IPS-18a (cell line): ENCODE data around the gene AGAP1.

Source experiments
- H3K27ac ChIP-seq: one replicate; pipeline ENCODE4 v1.5.1; 2013; ENCODE audit warnings: low read length
- H3K27me3 ChIP-seq: one replicate; pipeline ENCODE4 v1.6.1; 2013; ENCODE audit warnings: mild to moderate bottlenecking, low read length; ENCODE audit not compliant: control insufficient read depth, insufficient read depth
- H3K36me3 ChIP-seq: one replicate; pipeline ENCODE4 v1.6.1; 2013; ENCODE audit warnings: low read depth, low read length; ENCODE audit not compliant: control insufficient read depth
- H3K4me1 ChIP-seq: one replicate; pipeline ENCODE4 v1.6.1; 2013; ENCODE audit warnings: low read depth, low read length; ENCODE audit not compliant: control insufficient read depth
- H3K4me3 ChIP-seq: one replicate; pipeline ENCODE4 v1.5.1; 2013; ENCODE audit warnings: low read length
- H3K9ac ChIP-seq: one replicate; pipeline ENCODE4 v1.6.1; 2013; ENCODE audit warnings: mild to moderate bottlenecking, low read length, moderate library complexity
- H3K9me3 ChIP-seq: one replicate; pipeline ENCODE4 v1.6.1; 2013; ENCODE audit warnings: low read depth, low read length; ENCODE audit not compliant: control insufficient read depth

AGAP1 gene

GRCh38 chr2:236065314-236066160 is 571.7 kb downstream of the AGAP1 start:
- Histone ChIP-seq H3K4me3 (no peak overlapping the region), H3K27ac (no peak overlapping the region), H3K27me3 (no peaks in the 10 kb centered on the region), H3K9ac (no peak overlapping the region), H3K36me3 (no peaks in the 10 kb centered on the region), H3K9me3 (no peaks in the 10 kb centered on the region), H3K4me1 (peaks cover 20% of the 10 kb centered on the region)

GRCh38 chr2:236070236-236070635 is 576.4 kb downstream of the AGAP1 start:
- H3K4me3 ChIP-seq: no peak overlapping the region
- H3K36me3 ChIP-seq: no peaks in the 10 kb centered on the region
- no peaks in the 10 kb centered on the region for H3K27me3 ChIP-seq
- H3K4me1 ChIP-seq: peaks cover 12% of the 10 kb centered on the region
- H3K9me3 ChIP-seq: no peaks in the 10 kb centered on the region
- H3K27ac ChIP-seq: no peak overlapping the region
- no peak overlapping the region for H3K9ac ChIP-seq

- no peaks in the 10 kb centered on the region for H3K9me3 ChIP-seq
- peaks cover 14% of the 10 kb centered on the region for H3K4me1 ChIP-seq
- H3K27me3 ChIP-seq: no peaks in the 10 kb centered on the region
- H3K4me3 ChIP-seq: no peak overlapping the region
- no peaks in the 10 kb centered on the region for H3K36me3 ChIP-seq
- no peak overlapping the region for H3K9ac ChIP-seq
- no peak overlapping the region for H3K27ac ChIP-seq
Observed at GRCh38 chr2:236073246-236073645, 579.4 kb downstream of the AGAP1 start.

- H3K9ac ChIP-seq: no peak overlapping the region
- H3K9me3 ChIP-seq: no peaks in the 10 kb centered on the region
- H3K36me3 ChIP-seq: no peaks in the 10 kb centered on the region
- H3K4me3 ChIP-seq: no peak overlapping the region
- H3K4me1 ChIP-seq: peaks cover 14% of the 10 kb centered on the region
- no peak overlapping the region for H3K27ac ChIP-seq
- no peaks in the 10 kb centered on the region for H3K27me3 ChIP-seq
Observed at GRCh38 chr2:236073867-236074655, 580.2 kb downstream of the AGAP1 start.

- no peak overlapping the region for H3K4me3 ChIP-seq
- H3K9me3 ChIP-seq: no peaks in the 10 kb centered on the region
- no peak overlapping the region for H3K27ac ChIP-seq
- no peak overlapping the region for H3K9ac ChIP-seq
- no peaks in the 10 kb centered on the region for H3K27me3 ChIP-seq
- no peaks in the 10 kb centered on the region for H3K36me3 ChIP-seq
- H3K4me1 ChIP-seq: peaks cover 14% of the 10 kb centered on the region
Observed at GRCh38 chr2:236075802-236076201, 582.0 kb downstream of the AGAP1 start.

- Histone ChIP-seq H3K27me3 (no peaks in the 10 kb centered on the region), H3K9me3 (no peaks in the 10 kb centered on the region), H3K4me1 (peaks cover 25% of the 10 kb centered on the region), H3K9ac (no peak overlapping the region), H3K36me3 (no peaks in the 10 kb centered on the region), H3K27ac (no peak overlapping the region), H3K4me3 (no peak overlapping the region)
Observed at GRCh38 chr2:236078297-236079255, 584.7 kb downstream of the AGAP1 start.

GRCh38 chr2:236080412-236080811 is 586.6 kb downstream of the AGAP1 start:
- Histone ChIP-seq H3K36me3 (no peaks in the 10 kb centered on the region), H3K9me3 (no peaks in the 10 kb centered on the region), H3K27ac (no peak overlapping the region), H3K27me3 (no peaks in the 10 kb centered on the region), H3K4me1 (peaks cover 27% of the 10 kb centered on the region), H3K4me3 (no peak overlapping the region), H3K9ac (no peak overlapping the region)

- Histone ChIP-seq H3K27ac (no peak overlapping the region), H3K36me3 (no peaks in the 10 kb centered on the region), H3K4me1 (peaks cover 31% of the 10 kb centered on the region), H3K9ac (no peak overlapping the region), H3K4me3 (no peak overlapping the region), H3K27me3 (no peaks in the 10 kb centered on the region), H3K9me3 (no peaks in the 10 kb centered on the region)
Observed at GRCh38 chr2:236081171-236081570, 587.3 kb downstream of the AGAP1 start.

- Histone ChIP-seq H3K9ac (no peak overlapping the region), H3K4me3 (no peak overlapping the region), H3K36me3 (no peaks in the 10 kb centered on the region), H3K4me1 (peaks cover 36% of the 10 kb centered on the region), H3K27ac (no peak overlapping the region), H3K9me3 (no peaks in the 10 kb centered on the region), H3K27me3 (no peaks in the 10 kb centered on the region)
Observed at GRCh38 chr2:236082061-236082460, 588.2 kb downstream of the AGAP1 start.

- H3K9ac ChIP-seq: no peak overlapping the region
- H3K27me3 ChIP-seq: peaks cover 9% of the 10 kb centered on the region
- H3K36me3 ChIP-seq: no peaks in the 10 kb centered on the region
- H3K4me1 ChIP-seq: peaks cover 50% of the 10 kb centered on the region
- H3K4me3 ChIP-seq: no peak overlapping the region
- H3K9me3 ChIP-seq: no peaks in the 10 kb centered on the region
- no peak overlapping the region for H3K27ac ChIP-seq
Observed at GRCh38 chr2:236083934-236084333, 590.1 kb downstream of the AGAP1 start.

GRCh38 chr2:236085211-236085610 is 591.4 kb downstream of the AGAP1 start:
- H3K27ac ChIP-seq: peak overlapping the region; percentile 43

More at GRCh38 chr2:236085211-236085610, 591.4 kb downstream of the AGAP1 start:
- Histone ChIP-seq H3K9ac (peak overlapping the region; percentile 34), H3K4me1 (peaks cover 50% of the 10 kb centered on the region), H3K27me3 (peaks cover 9% of the 10 kb centered on the region), H3K36me3 (no peaks in the 10 kb centered on the region), H3K9me3 (no peaks in the 10 kb centered on the region), H3K4me3 (no peak overlapping the region)
